ENCODE data around the gene PCSK4.

PCSK4 gene

DNA sequence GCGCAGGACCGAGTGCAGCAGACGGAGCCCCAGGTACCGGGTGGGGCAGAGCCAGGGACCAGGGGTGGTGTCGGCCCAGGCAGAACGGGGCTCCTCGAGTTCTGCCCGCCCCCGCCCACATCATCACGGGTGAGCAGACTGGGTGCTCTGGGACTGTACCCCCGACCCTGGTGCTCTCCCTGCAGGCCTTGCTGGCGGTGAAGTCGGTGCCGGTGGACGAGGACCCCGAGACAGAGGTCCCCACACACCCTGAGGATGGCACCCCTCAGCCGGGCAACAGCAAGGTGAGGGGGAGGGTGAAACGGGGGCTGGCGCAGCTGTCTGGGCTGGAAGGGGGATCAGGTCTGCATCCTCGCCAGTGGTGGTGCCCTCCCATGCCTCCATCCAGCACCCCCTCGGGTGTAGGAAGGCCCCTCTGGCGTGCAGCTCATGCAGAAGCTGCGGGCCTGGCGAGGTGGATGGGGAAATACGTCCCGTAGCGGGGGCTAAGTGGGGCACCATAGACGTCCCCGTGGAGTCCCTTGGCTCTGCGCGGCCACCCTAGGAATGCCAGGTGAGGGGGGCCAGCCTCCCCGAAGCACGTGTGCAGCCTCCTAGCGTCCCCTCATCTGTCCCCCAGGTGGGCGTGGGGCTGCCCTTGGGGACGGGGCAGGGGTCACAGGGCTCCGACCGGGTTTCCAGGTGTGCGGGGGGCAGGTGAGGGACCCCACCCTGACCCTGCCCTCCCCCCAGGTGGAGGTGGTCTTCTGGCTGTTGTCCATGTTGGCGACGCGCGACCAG is 33.8 kb downstream of the PCSK4 start:
- TF ChIP-seq, protein P1, sequence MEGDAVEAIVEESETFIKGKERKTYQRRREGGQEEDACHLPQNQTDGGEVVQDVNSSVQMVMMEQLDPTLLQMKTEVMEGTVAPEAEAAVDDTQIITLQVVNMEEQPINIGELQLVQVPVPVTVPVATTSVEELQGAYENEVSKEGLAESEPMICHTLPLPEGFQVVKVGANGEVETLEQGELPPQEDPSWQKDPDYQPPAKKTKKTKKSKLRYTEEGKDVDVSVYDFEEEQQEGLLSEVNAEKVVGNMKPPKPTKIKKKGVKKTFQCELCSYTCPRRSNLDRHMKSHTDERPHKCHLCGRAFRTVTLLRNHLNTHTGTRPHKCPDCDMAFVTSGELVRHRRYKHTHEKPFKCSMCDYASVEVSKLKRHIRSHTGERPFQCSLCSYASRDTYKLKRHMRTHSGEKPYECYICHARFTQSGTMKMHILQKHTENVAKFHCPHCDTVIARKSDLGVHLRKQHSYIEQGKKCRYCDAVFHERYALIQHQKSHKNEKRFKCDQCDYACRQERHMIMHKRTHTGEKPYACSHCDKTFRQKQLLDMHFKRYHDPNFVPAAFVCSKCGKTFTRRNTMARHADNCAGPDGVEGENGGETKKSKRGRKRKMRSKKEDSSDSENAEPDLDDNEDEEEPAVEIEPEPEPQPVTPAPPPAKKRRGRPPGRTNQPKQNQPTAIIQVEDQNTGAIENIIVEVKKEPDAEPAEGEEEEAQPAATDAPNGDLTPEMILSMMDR (IDR thresholded peaks at IDR 0.05; ENCODE audit: unreplicated experiment in 3 of 3): no peak
- H3K36me3 Mint-ChIP-seq (ENCODE audit: low read depth): peaks cover 6% of the 10 kb centered on the region
- no peak overlapping the region for H3K4me3 Mint-ChIP-seq
- no peaks in the 10 kb centered on the region for H3K4me1 Mint-ChIP-seq
- peaks cover 63% of the 10 kb centered on the region for H3K27me3 Mint-ChIP-seq (ENCODE audit: low read depth)
- H3K27ac Mint-ChIP-seq: no peak overlapping the region
- H3K9me3 Mint-ChIP-seq: no peaks in the 10 kb centered on the region

DNA sequence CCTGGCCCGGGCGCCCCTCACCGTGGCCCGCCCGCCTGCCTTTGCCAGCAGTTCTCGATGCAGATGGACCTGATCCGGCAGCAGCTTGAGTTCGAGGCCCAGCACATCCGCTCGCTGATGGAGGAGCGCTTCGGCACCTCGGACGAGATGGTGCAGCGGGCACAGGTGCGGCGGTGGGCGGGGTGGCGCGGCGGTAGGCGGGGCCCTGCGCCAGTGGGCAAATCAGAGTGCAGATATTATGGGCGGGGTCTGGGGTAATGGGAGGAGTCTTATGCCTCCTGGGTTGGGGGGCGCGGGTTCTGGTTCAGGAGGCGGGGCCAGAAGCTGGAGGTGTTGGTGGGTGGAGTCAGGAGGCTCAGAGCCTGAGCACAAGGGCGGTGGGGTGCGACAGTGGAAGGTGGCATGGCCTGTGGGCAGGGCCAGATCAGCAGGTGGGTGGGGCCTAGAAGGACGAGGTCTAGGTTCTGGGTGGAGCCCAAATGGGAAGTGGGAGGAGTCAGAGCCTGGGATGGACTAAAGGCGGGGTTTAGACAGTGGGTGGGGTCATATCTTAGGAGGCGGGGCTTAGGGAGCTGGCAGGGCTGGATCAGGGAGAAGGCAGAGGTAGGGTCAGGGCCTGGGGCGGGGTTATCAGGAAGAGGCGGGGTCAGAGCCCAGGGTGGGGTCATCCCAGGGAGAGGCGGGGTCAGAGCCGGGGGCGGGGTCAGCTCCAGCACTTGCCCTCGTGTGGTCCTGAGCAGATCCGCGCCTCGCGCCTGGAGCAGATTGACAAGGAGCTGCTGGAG is 34.6 kb downstream of the PCSK4 start:
- Mint-ChIP-seq H3K27ac (no peak overlapping the region), H3K36me3 (ENCODE audit: low read depth) (peaks cover 6% of the 10 kb centered on the region), H3K4me3 (no peak overlapping the region), H3K4me1 (peaks cover 5% of the 10 kb centered on the region), H3K27me3 (ENCODE audit: low read depth) (peaks cover 71% of the 10 kb centered on the region), H3K9me3 (no peaks in the 10 kb centered on the region)
- TF ChIP-seq, protein P1 (IDR thresholded peaks at IDR 0.05; ENCODE audit: unreplicated experiment in 3 of 3): no peak

DNA sequence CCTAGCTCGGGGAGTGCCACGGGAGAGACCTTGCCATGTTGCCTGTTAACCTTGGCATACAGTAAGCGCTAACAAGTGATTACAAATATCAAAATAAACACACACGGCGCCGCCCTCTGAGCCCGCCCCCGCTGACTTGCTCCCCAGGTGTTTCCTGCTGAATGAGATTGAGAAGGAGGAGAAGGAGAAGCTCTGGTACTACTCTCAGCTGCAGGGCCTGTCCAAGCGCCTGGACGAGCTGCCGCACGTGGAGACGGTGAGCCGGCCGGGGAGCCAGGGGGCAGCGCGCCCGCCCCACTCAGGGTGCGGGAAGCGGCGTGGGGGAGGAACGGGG is 35.2 kb downstream of the PCSK4 start:
- TF ChIP-seq, protein P1 (IDR thresholded peaks at IDR 0.05; ENCODE audit: unreplicated experiment in 3 of 3): no peak
- H3K4me1 Mint-ChIP-seq: peaks cover 6% of the 10 kb centered on the region
- H3K36me3 Mint-ChIP-seq (ENCODE audit: low read depth): peaks cover 6% of the 10 kb centered on the region
- H3K27me3 Mint-ChIP-seq (ENCODE audit: low read depth): peaks cover 76% of the 10 kb centered on the region
- no peak overlapping the region for H3K4me3 Mint-ChIP-seq
- H3K9me3 Mint-ChIP-seq: no peaks in the 10 kb centered on the region
- no peak overlapping the region for H3K27ac Mint-ChIP-seq

DNA sequence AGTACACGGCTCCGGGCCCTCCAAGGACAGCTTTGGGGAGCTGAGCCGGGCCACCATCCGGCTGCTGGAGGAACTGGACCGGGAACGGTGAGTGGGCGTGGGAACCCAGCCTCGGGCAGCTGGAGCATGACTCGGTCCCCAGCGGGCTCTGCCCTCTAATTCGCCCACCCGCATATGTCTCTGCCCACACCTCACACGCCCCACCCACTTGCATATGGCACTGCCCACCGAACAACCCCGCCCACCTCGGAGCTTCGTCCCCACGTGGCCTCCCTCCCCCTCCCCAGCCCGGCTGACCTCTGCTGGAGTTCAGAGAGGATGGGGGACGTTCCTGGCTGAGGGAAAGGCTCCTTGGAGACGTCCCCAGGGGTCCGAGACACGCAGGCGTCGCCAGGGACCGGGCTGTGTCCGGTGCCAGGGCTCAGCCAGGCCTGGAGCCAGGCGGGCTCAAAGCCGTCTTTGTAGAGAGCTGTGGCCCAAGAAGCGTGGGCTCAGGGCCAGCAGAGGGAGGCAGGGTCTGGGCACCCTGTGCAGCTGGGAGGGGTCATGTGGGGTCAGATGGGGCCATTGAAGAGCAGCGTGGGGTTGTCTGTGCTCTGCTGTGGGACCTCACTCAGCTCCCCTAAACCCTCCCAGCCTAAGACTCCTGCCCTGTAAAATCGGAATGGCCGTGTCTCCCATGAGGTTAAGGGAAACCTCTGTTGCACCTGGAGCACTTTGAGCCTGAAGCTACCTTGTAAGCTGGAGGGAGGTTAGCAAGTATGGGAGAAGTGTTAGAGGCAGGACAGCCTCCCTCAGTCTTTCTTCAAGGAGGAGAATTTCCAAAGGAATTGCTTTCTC is 36.4 kb downstream of the PCSK4 start:
- no peak overlapping the region for H3K27ac Mint-ChIP-seq
- H3K9me3 Mint-ChIP-seq: no peaks in the 10 kb centered on the region
- peaks cover 11% of the 10 kb centered on the region for H3K4me1 Mint-ChIP-seq
- H3K36me3 Mint-ChIP-seq (ENCODE audit: low read depth): no peaks in the 10 kb centered on the region
- TF ChIP-seq, protein P1 (IDR thresholded peaks at IDR 0.05; ENCODE audit: unreplicated experiment in 3 of 3): no peak
- H3K4me3 Mint-ChIP-seq: no peak overlapping the region
- H3K27me3 Mint-ChIP-seq (ENCODE audit: low read depth): peaks cover 75% of the 10 kb centered on the region

DNA sequence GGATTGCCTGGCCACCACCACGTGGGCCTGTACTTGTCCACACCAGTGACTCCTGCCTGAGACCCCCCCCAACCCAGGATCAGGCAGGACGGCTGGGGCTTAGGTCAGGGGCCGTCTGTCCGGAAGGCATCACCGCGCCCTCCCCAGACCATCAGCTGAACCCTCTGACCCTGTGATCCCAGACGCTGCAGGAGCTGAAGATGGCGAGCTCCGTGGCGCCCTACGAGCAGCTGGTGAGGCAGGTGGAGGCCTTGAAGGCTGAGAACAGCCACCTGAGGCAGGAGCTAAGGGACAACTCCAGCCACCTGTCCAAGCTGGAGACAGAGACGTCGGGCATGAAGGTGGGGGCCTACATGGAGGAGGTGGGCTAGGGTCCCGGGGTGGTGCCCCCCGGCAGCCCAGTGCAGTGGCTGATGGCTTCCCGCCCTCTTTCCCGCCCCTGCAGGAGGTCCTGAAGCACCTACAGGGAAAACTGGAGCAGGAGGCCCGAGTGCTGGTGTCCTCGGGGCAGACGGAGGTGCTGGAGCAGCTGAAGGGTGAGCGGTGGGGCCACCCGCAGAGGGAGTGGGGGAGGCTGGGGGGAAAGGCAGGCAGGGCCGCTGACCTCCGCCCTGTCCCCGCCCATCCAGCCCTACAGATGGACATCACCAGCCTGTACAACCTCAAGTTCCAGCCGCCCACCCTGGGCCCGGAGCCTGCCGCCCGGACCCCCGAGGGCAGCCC is 37.2 kb downstream of the PCSK4 start:
- Mint-ChIP-seq H3K4me1 (peaks cover 11% of the 10 kb centered on the region), H3K27ac (no peak overlapping the region), H3K4me3 (no peak overlapping the region), H3K9me3 (no peaks in the 10 kb centered on the region), H3K27me3 (ENCODE audit: low read depth) (peaks cover 77% of the 10 kb centered on the region), H3K36me3 (ENCODE audit: low read depth) (no peaks in the 10 kb centered on the region)
- TF ChIP-seq, protein P1 (IDR thresholded peaks at IDR 0.05; ENCODE audit: unreplicated experiment in 3 of 3): no peak
